ENCODE results near the gene AFF2. TPM values are rescaled to one million over a fixed set of nuclear protein-coding genes. Genes with fewer than 3 reads are reported as not detected.

The AFF2 gene
- total and polyA plus RNA-seq, 2 donors (not counting 3 experiments of a cell fraction or from before 2014, with no cell fraction given) = 0.03 to 0.07 TPM

GRCh38 chrX:148788449-148788848, 288.0 kb downstream of the AFF2 start:
- no peak overlapping the region for H3K9ac ChIP-seq (replicated peaks; ENCODE audit: extremely low read depth, insufficient read depth, low read length)
- no peak overlapping the region for H3K4me2 ChIP-seq (ENCODE audit: insufficient read depth, low read length)
- no peak overlapping the region for H3K27ac ChIP-seq (ENCODE audit: insufficient read depth, low read depth, low read length)
- no peaks in the 10 kb centered on the region for H4K20me1 ChIP-seq (replicated peaks; ENCODE audit: control insufficient read depth, extremely low read depth, insufficient read depth, low read length)
- POLR2A ChIA-PET = no interaction called here
- BruUV-seq (replicated peaks) = no TSS peak
- intact Hi-C loops (cut with micrococcal nuclease) (no loop called here), dilution Hi-C loops (cut with MboI; ENCODE audit: extremely low pct_ligation_motif_present, low sequenced_read_pairs) (no loop called here)
- no peaks in the 10 kb centered on the region for H3K36me3 ChIP-seq (ENCODE audit: control insufficient read depth in 2 of 2, extremely low read depth in 1 of 2, insufficient read depth in 2 of 2, low read length in 2 of 2)
- CTCF ChIA-PET = no interaction called here
- TF ChIP-seq JUN (IDR thresholded peaks at IDR 0.05; ENCODE audit: borderline replicate concordance, insufficient read depth, insufficient read length, low read depth) = no peak
- no peak for TF ChIP-seq POLR2A (IDR thresholded peaks at IDR 0.05; ENCODE audit: low read depth, low read length)
- TF ChIP-seq POLR2AphosphoS5 (IDR thresholded peaks at IDR 0.05; ENCODE audit: insufficient read depth, low read depth, low read length) = no peak
- TF ChIP-seq MAX (IDR thresholded peaks at IDR 0.05; ENCODE audit: insufficient read depth, insufficient read length) = no peak
- TF ChIP-seq EZH2 (IDR thresholded peaks at IDR 0.05; ENCODE audit: borderline replicate concordance, low read depth, low read length, severe bottlenecking) = no peak
- TF ChIP-seq CTCF (IDR thresholded peaks at IDR 0.05; ENCODE audit: extremely low read depth in 1 of 2, insufficient read depth in 1 of 2, low read depth in 1 of 2, low read length in 2 of 2) = no peak
- TF ChIP-seq GATA2 (IDR thresholded peaks at IDR 0.05; ENCODE audit: insufficient read depth, insufficient read length, low read depth, low read length) = no peak
- H3K4me3 ChIP-seq (replicated peaks in 1 of 3; ENCODE audit: insufficient read depth in 1 of 3, low read depth in 1 of 3, low read length in 3 of 3) = no peak overlapping the region
- no peaks in the 10 kb centered on the region for H3K27me3 ChIP-seq (ENCODE audit: control insufficient read depth in 2 of 2, insufficient read depth in 2 of 2, low read length in 2 of 2)
- H3K9me3 ChIP-seq (replicated peaks; ENCODE audit: control insufficient read depth, insufficient read depth, low read length) = no peaks in the 10 kb centered on the region
- no peak for FAIRE-seq
- H2AFZ ChIP-seq (ENCODE audit: low read depth, low read length) = no peak overlapping the region
- H3K9me1 ChIP-seq (replicated peaks; ENCODE audit: control insufficient read depth, extremely low read depth, insufficient read depth, low read length) = no peaks in the 10 kb centered on the region
- no peaks in the 10 kb centered on the region for H3K4me1 ChIP-seq (ENCODE audit: control insufficient read depth, extremely low read depth, insufficient read depth, low read length)
- no peaks in the 10 kb centered on the region for H3K79me2 ChIP-seq (ENCODE audit: control insufficient read depth, insufficient read depth, low read length)
- DNase-seq (ENCODE audit: low read depth, low spot score) = no peak

Data from endothelial cell of umbilical vein (primary cell).